GM23338 (cell line): ENCODE data around the gene ZBTB25. TPM values are rescaled to one million over a fixed set of nuclear protein-coding genes. Genes with fewer than 3 reads are reported as not detected.

Source experiments
- ATAC-seq: fragments of 200-7000 bp; cut with Tn5 transposase; 3 replicates; pipeline ENCODE4 v1.9.1; 2020
- DNase-seq: peaks from one replicate; pipeline ENCODE4 v3.0.0-alpha.2; 2015; ENCODE audit warnings: low spot score
- H2AFZ ChIP-seq: fragments of 200-600 bp; sonication (generic); 2 replicates; pipeline ENCODE4 v1.8.0; 2016; ENCODE audit warnings: antibody characterized with exemption, mild to moderate bottlenecking, moderate library complexity
- H3F3A ChIP-seq: fragments of 200-600 bp; sonication (generic); replicated peaks from 2 replicates; pipeline ENCODE4 v1.8.0; 2017; ENCODE audit warnings: antibody characterized with exemption, mixed run types, low read depth
- H3K27ac ChIP-seq: fragments of 200-600 bp; sonication (generic); 2 replicates; pipeline ENCODE4 v1.6.1; 2016; ENCODE audit warnings: low read depth
- H3K27me3 ChIP-seq: fragments of 200-600 bp; sonication (generic); 2 replicates; pipeline ENCODE4 v1.8.0; 2016; ENCODE audit warnings: mild to moderate bottlenecking, mixed run types, moderate library complexity; ENCODE audit not compliant: insufficient read depth
- H3K36me3 ChIP-seq: fragments of 200-600 bp; sonication (generic); 2 replicates; pipeline ENCODE4 v1.8.0; 2016; ENCODE audit warnings: mild to moderate bottlenecking; ENCODE audit not compliant: insufficient read depth
- H3K4me1 ChIP-seq: fragments of 200-600 bp; sonication (generic); 2 replicates; pipeline ENCODE4 v1.8.0; 2016; ENCODE audit warnings: mild to moderate bottlenecking, moderate library complexity; ENCODE audit not compliant: insufficient read depth
- H3K4me2 ChIP-seq: fragments of 200-600 bp; sonication (generic); 2 replicates; pipeline ENCODE4 v1.7.1; 2017; ENCODE audit warnings: mixed run types
- H3K4me3 ChIP-seq: fragments of 200-600 bp; sonication (generic); 2 replicates; pipeline ENCODE4 v1.6.1; 2016; ENCODE audit warnings: mixed run types
- H3K79me2 ChIP-seq: fragments of 200-600 bp; sonication (generic); replicated peaks from 2 replicates; pipeline ENCODE4 v1.8.0; 2017; ENCODE audit warnings: mild to moderate bottlenecking; ENCODE audit not compliant: insufficient read depth
- H3K9me2 ChIP-seq: fragments of 200-600 bp; sonication (generic); 2 replicates; pipeline ENCODE4 v1.8.0; 2017; ENCODE audit not compliant: insufficient read depth
- H4K20me1 ChIP-seq: fragments of 200-600 bp; sonication (generic); replicated peaks from 2 replicates; pipeline ENCODE4 v1.8.0; 2017; ENCODE audit warnings: mild to moderate bottlenecking; ENCODE audit not compliant: insufficient read depth
- H3K27ac Mint-ChIP-seq: 2 replicates; pipeline ENCODE4 v1.8.0; 2020; ENCODE audit warnings: inconsistent platforms, mild to moderate bottlenecking, moderate library complexity, mixed read lengths
- H3K27me3 Mint-ChIP-seq: 3 replicates; pipeline ENCODE4 v1.8.0; 2022; ENCODE audit warnings: low read depth, mild to moderate bottlenecking, moderate library complexity, mixed read lengths, inconsistent platforms; ENCODE audit not compliant: insufficient read depth, poor library complexity
- H3K36me3 Mint-ChIP-seq: 3 replicates; pipeline ENCODE4 v1.8.0; 2021; ENCODE audit warnings: low read depth, mild to moderate bottlenecking, inconsistent platforms, moderate library complexity, mixed read lengths
- H3K4me1 Mint-ChIP-seq: 3 replicates; pipeline ENCODE4 v1.8.0; 2020; ENCODE audit warnings: mild to moderate bottlenecking, inconsistent platforms, mixed read lengths
- H3K4me3 Mint-ChIP-seq: 3 replicates; pipeline ENCODE4 v1.8.0; 2021; ENCODE audit warnings: moderate library complexity, mild to moderate bottlenecking, inconsistent platforms, mixed read lengths
- H3K9me3 Mint-ChIP-seq: 3 replicates; pipeline ENCODE4 v1.8.0; 2020; ENCODE audit warnings: moderate library complexity, mild to moderate bottlenecking, inconsistent platforms, mixed read lengths
- CREB1 ChIP-seq: fragments of 250-450 bp; sonication (Bioruptor Pico); IDR thresholded peaks from 2 replicates; pipeline ENCODE4 v1.5.0; 2020; ENCODE audit warnings: low read depth, mild to moderate bottlenecking, moderate library complexity
- CTCF ChIP-seq, 2 experiments: fragments of 200-600 bp in 1 of 2; sonication (generic) in 1 of 2; conservative IDR thresholded peaks; 2 replicates each; pipeline versions ENCODE4 v1.5.1 to v1.6.1; 2016 to 2017; ENCODE audit warnings: antibody characterized with exemption in 2 of 2, low read depth in 2 of 2, mild to moderate bottlenecking in 2 of 2, moderate library complexity in 1 of 2
- ETS1 ChIP-seq: IDR thresholded peaks from 2 replicates; pipeline ENCODE4 v1.6.1; 2016; ENCODE audit warnings: antibody characterized with exemption
- EZH2 ChIP-seq: fragments of 200-600 bp; sonication (generic); IDR thresholded peaks from one replicate; pipeline ENCODE4 v1.8.0; 2017; ENCODE audit warnings: antibody characterized with exemption, mild to moderate bottlenecking, low read depth; ENCODE audit not compliant: unreplicated experiment
- EZH2phosphoT487 ChIP-seq: fragments of 200-600 bp; sonication (generic); IDR thresholded peaks from one replicate; pipeline ENCODE4 v1.8.1; 2018; ENCODE audit warnings: antibody characterized with exemption; ENCODE audit not compliant: unreplicated experiment
- JUNB ChIP-seq: IDR thresholded peaks from one replicate; pipeline ENCODE4 v1.6.1; 2016; ENCODE audit warnings: antibody characterized with exemption; ENCODE audit not compliant: unreplicated experiment
- NANOG ChIP-seq: IDR thresholded peaks from 2 replicates; pipeline ENCODE4 v1.6.1; 2016; ENCODE audit warnings: antibody characterized with exemption, borderline replicate concordance
- POLR2AphosphoS5 ChIP-seq: IDR thresholded peaks from 2 replicates; pipeline ENCODE4 v1.6.1; 2016; ENCODE audit warnings: antibody characterized with exemption, low read depth
- REST ChIP-seq: IDR thresholded peaks from one replicate; pipeline ENCODE4 v1.6.1; 2018; ENCODE audit warnings: antibody characterized with exemption; ENCODE audit not compliant: unreplicated experiment
- ZNF331 ChIP-seq: fragments of 250-450 bp; sonication (Bioruptor Pico); IDR thresholded peaks from 2 replicates; pipeline ENCODE4 v1.5.0; 2020; ENCODE audit warnings: low read depth, mild to moderate bottlenecking, moderate library complexity
- polyA plus RNA-seq: library from polyadenylated mRNA; unstranded; fragments of >200 nt; fragmentation: Nextera tagmentation; extraction: Ambion mirVana; gene quantifications from 2 replicates; pipeline ENCODE4 v1.2.1, GENCODE V29; 2016
- total RNA-seq: library from RNA; depleted of rRNA; stranded (reverse); fragments of >200 nt; shearing (Covaris generic); gene quantifications from 2 replicates; pipeline ENCODE4 v1.2.3, GENCODE V29; 2014

Gene ZBTB25
- total and polyA plus RNA-seq, 2 experiments from 2014 or later = 5.8 to 8.0 TPM

- no peaks in the 10 kb centered on the region for H3K9me2 ChIP-seq
- peaks cover 21% of the 10 kb centered on the region for H3K36me3 Mint-ChIP-seq
- H3K27me3 ChIP-seq = no peaks in the 10 kb centered on the region
- H4K20me1 ChIP-seq = 0 out of 2 replicates have a peak, but pooled peaks cover 4% of the 10 kb centered on the region
- H3K4me2 ChIP-seq = no peak overlapping the region
- no peak for DNase-seq
- ATAC-seq = no peak
- H3F3A ChIP-seq = peaks cover 8% of the 10 kb centered on the region; the same call in 1 of the 2 replicates
- H2AFZ ChIP-seq = no peak overlapping the region
- peaks cover 57% of the 10 kb centered on the region for H3K79me2 ChIP-seq
- H3K27ac ChIP-seq = 0 out of 2 replicates have a peak overlapping the region, but pooled peaks have one; percentile 23
- no peak overlapping the region for H3K4me3 ChIP-seq
- TF ChIP-seq REST (no peak), CTCF (conservative IDR thresholded peaks at IDR 0.05; ENCODE audit: low read depth in 2 of 2) (no peak), ZNF331 (no peak), CREB1 (CRISPR knock-in tag) (no peak), EZH2phosphoT487 (no peak), ETS1 (no peak), NANOG (no peak), POLR2AphosphoS5 (no peak)
- H3K27ac Mint-ChIP-seq = no peak overlapping the region
- no peaks in the 10 kb centered on the region for H3K9me3 Mint-ChIP-seq
- no peaks in the 10 kb centered on the region for H3K36me3 ChIP-seq
- H3K27me3 Mint-ChIP-seq = peaks cover 10% of the 10 kb centered on the region
- H3K4me1 ChIP-seq = peaks cover 13% of the 10 kb centered on the region
- H3K4me1 Mint-ChIP-seq = peaks cover 16% of the 10 kb centered on the region
- no peak overlapping the region for H3K4me3 Mint-ChIP-seq
These were observed 3.5 kb downstream of the ZBTB25 start for GRCh38 chr14:64500088-64500487.

GRCh38 chr14:64496764-64497163 lies 6.9 kb downstream of the ZBTB25 start:
- H3K9me3 Mint-ChIP-seq = no peaks in the 10 kb centered on the region
- H3K36me3 Mint-ChIP-seq = peaks cover 19% of the 10 kb centered on the region
- no peak for DNase-seq
- Histone ChIP-seq H3K4me2 (no peak overlapping the region), H2AFZ (no peak overlapping the region), H3K27me3 (no peaks in the 10 kb centered on the region), H3K27ac (no peak overlapping the region), H3K9me2 (no peaks in the 10 kb centered on the region), H3F3A (no peaks in the 10 kb centered on the region), H4K20me1 (peaks cover 4% of the 10 kb centered on the region; the same call in 1 of the 2 replicates), H3K4me3 (no peak overlapping the region), H3K79me2 (peaks cover 52% of the 10 kb centered on the region), H3K4me1 (peaks cover 1% of the 10 kb centered on the region; the same call in 1 of the 2 replicates), H3K36me3 (no peaks in the 10 kb centered on the region)
- no peak for ATAC-seq
- H3K27ac Mint-ChIP-seq = no peak overlapping the region
- H3K27me3 Mint-ChIP-seq = peaks cover 2% of the 10 kb centered on the region
- H3K4me3 Mint-ChIP-seq = no peak overlapping the region
- H3K4me1 Mint-ChIP-seq = peaks cover 3% of the 10 kb centered on the region; the same call in 2 of the 3 replicates
- TF ChIP-seq EZH2 (no peak), JUNB (no peak), EZH2phosphoT487 (no peak)
